ENCODE results near the gene PVRIG.
"Not testable (repeated sequence)": the region's sequence is repeated elsewhere in the genome, so short reads cannot be mapped to it uniquely, and the experiment has no call there.

- not testable (repeated sequence) for TF ChIP-seq CTCF, POLR2A (IDR thresholded peaks at IDR 0.05)
These were observed 37.1 kb upstream of the PVRIG start for GRCh38 chr7:100182616-100183015.
